ENCODE data around the gene TNFRSF8. TPM values are rescaled to one million over a fixed set of nuclear protein-coding genes. Genes with fewer than 3 reads are reported as not detected.

TNFRSF8 gene
- polyA plus RNA-seq, 1 of the 3 experiments (the other 2 are of a cell fraction), result 0.07 TPM

DNA sequence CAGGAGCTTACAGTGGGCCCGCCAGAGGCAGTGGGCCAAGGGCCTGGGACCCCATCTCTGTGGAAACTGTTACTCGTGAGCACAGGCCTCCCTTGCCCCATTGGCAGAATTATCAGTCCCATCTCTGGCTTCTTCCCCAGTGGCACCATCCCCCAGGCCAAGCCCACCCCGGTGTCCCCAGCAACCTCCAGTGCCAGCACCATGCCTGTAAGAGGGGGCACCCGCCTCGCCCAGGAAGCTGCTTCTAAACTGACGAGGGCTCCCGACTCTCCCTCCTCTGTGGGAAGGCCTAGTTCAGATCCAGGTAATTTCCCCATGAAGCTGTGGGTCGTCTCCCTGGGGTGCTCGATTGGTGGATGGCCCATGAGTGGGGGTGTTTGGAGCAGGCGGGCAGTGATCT is 46.8 kb downstream of the TNFRSF8 start:
- H3K4me2 ChIP-seq, result no peak overlapping the region
- no peak overlapping the region for H3K9ac ChIP-seq
- no peaks in the 10 kb centered on the region; the same call in 1 of the 2 replicates for H3K27me3 ChIP-seq (ENCODE audit: insufficient read depth)
- no peaks in the 10 kb centered on the region for H3K4me1 ChIP-seq (ENCODE audit: control insufficient read depth in 1 of 2, insufficient read depth in 2 of 2, low read depth in 1 of 2, low read length in 1 of 2)
- H3K4me3 ChIP-seq (ENCODE audit: low read depth in 2 of 2, low read length in 1 of 2), result no peak overlapping the region
- no peak overlapping the region for H3K27ac ChIP-seq (ENCODE audit: low read depth in 2 of 2, low read length in 1 of 2)
- no peaks in the 10 kb centered on the region for H3K36me3 ChIP-seq (replicated peaks in 1 of 2; ENCODE audit: control insufficient read depth in 1 of 2, insufficient read depth in 2 of 2, low read length in 1 of 2)
- TF ChIP-seq MEF2A (IDR thresholded peaks at IDR 0.05; ENCODE audit: borderline replicate concordance, low read depth) (no peak), IRF3 (IDR thresholded peaks at IDR 0.05; ENCODE audit: low read depth, low read length) (no peak), TAF1 (IDR thresholded peaks at IDR 0.05; ENCODE audit: borderline replicate concordance, low read depth, low read length) (no peak), ELF1 (IDR thresholded peaks at IDR 0.05) (no peak), ZBTB33 (IDR thresholded peaks at IDR 0.05; ENCODE audit: borderline replicate concordance, low read depth) (no peak), NFIC (IDR thresholded peaks at IDR 0.05; ENCODE audit: borderline replicate concordance) (no peak), SIN3A (IDR thresholded peaks at IDR 0.05; ENCODE audit: borderline replicate concordance, low read depth, low read length) (no peak), RCOR1 (IDR thresholded peaks at IDR 0.05; ENCODE audit: low read length) (no peak), RXRA (IDR thresholded peaks at IDR 0.05; ENCODE audit: borderline replicate concordance, low read depth) (no peak), TCF12 (IDR thresholded peaks at IDR 0.05) (no peak), EP300 (IDR thresholded peaks at IDR 0.05; ENCODE audit: borderline replicate concordance in 1 of 2, low read depth in 1 of 2, low read length in 1 of 2) (no peak), GABPA (IDR thresholded peaks at IDR 0.05; ENCODE audit: low read depth) (no peak), FOSL2 (IDR thresholded peaks at IDR 0.05; ENCODE audit: borderline replicate concordance, low read depth) (no peak)
- H3F3A ChIP-seq (replicated peaks; ENCODE audit: insufficient read depth), result no peaks in the 10 kb centered on the region
- H3K79me2 ChIP-seq (ENCODE audit: insufficient read depth), result no peaks in the 10 kb centered on the region
- CTCF ChIA-PET, result interaction anchor here (4.9 kb wide), 2 partner anchors 9 to 15 kb away, joined by 26 to 55 read pairs; no protein-coding TSS in a partner anchor
- POLR2A ChIA-PET, result no interaction called here
- no peaks in the 10 kb centered on the region for H4K20me1 ChIP-seq (ENCODE audit: insufficient read depth)
- 62% methylated on average over 7 of the region's 10 CpGs for WGBS (ENCODE audit: low lambda C conversion rate)
- H3K9me2 ChIP-seq, result no peaks in the 10 kb centered on the region
- no peak overlapping the region for H2AFZ ChIP-seq (ENCODE audit: low read depth)
- H3K9me3 ChIP-seq, result no peaks in the 10 kb centered on the region
- DNase-seq, result no peak

- POLR2A ChIA-PET, result no interaction called here
- no peak for DNase-seq
- Histone ChIP-seq H3K27me3 (ENCODE audit: insufficient read depth) (no peaks in the 10 kb centered on the region), H3F3A (replicated peaks; ENCODE audit: insufficient read depth) (no peaks in the 10 kb centered on the region), H4K20me1 (ENCODE audit: insufficient read depth) (no peaks in the 10 kb centered on the region), H3K9me2 (no peaks in the 10 kb centered on the region), H3K4me2 (no peak overlapping the region), H3K36me3 (replicated peaks in 1 of 2; ENCODE audit: control insufficient read depth in 1 of 2, insufficient read depth in 2 of 2, low read length in 1 of 2) (no peaks in the 10 kb centered on the region), H2AFZ (ENCODE audit: low read depth) (no peak overlapping the region), H3K4me3 (ENCODE audit: low read depth in 2 of 2, low read length in 1 of 2) (no peak overlapping the region), H3K79me2 (ENCODE audit: insufficient read depth) (no peaks in the 10 kb centered on the region), H3K27ac (ENCODE audit: low read depth in 2 of 2, low read length in 1 of 2) (no peak overlapping the region), H3K4me1 (ENCODE audit: control insufficient read depth in 1 of 2, insufficient read depth in 2 of 2, low read depth in 1 of 2, low read length in 1 of 2) (no peaks in the 10 kb centered on the region), H3K9me3 (no peaks in the 10 kb centered on the region), H3K9ac (no peak overlapping the region)
- 71% methylated on average over 8 of the region's 14 CpGs for WGBS (ENCODE audit: low lambda C conversion rate)
- TF ChIP-seq, protein P1, sequence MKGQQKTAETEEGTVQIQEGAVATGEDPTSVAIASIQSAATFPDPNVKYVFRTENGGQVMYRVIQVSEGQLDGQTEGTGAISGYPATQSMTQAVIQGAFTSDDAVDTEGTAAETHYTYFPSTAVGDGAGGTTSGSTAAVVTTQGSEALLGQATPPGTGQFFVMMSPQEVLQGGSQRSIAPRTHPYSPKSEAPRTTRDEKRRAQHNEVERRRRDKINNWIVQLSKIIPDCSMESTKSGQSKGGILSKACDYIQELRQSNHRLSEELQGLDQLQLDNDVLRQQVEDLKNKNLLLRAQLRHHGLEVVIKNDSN (IDR thresholded peaks at IDR 0.05; ENCODE audit: borderline replicate concordance, low read depth), result no peak
- no peak for TF ChIP-seq MXI1 (IDR thresholded peaks at IDR 0.05; ENCODE audit: low read depth, low read length)
- TF ChIP-seq TCF12 (IDR thresholded peaks at IDR 0.05), result no peak
- TF ChIP-seq, protein P2, sequence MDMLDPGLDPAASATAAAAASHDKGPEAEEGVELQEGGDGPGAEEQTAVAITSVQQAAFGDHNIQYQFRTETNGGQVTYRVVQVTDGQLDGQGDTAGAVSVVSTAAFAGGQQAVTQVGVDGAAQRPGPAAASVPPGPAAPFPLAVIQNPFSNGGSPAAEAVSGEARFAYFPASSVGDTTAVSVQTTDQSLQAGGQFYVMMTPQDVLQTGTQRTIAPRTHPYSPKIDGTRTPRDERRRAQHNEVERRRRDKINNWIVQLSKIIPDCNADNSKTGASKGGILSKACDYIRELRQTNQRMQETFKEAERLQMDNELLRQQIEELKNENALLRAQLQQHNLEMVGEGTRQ (IDR thresholded peaks at IDR 0.05; ENCODE audit: borderline replicate concordance, low read depth, low read length), result no peak
- no peak for TF ChIP-seq RCOR1 (IDR thresholded peaks at IDR 0.05; ENCODE audit: low read length)
- no peak for TF ChIP-seq RFX5 (IDR thresholded peaks at IDR 0.05; ENCODE audit: low read length)
- CTCF ChIA-PET, result interaction anchor here (1.0 to 4.9 kb wide), 2 partner anchors 13 kb away, joined by 3 to 55 read pairs; no protein-coding TSS in a partner anchor
These were observed 48.6 kb downstream of the TNFRSF8 start for GRCh38 chr1:12111741-12112140.
